GM23338 (cell line): ENCODE measurements around the gene CYP2W1.

Source experiments
- CREB1 ChIP-seq: fragments of 250-450 bp; sonication (Bioruptor Pico); IDR thresholded peaks from 2 replicates; pipeline ENCODE4 v1.5.0; 2020; ENCODE audit warnings: low read depth, mild to moderate bottlenecking, moderate library complexity
- CTCF ChIP-seq, 2 experiments: fragments of 200-600 bp in 1 of 2; sonication (generic) in 1 of 2; conservative IDR thresholded peaks; 2 replicates each; pipeline versions ENCODE4 v1.5.1 to v1.6.1; 2016 to 2017; ENCODE audit warnings: antibody characterized with exemption in 2 of 2, low read depth in 2 of 2, mild to moderate bottlenecking in 2 of 2, moderate library complexity in 1 of 2
- JUNB ChIP-seq: IDR thresholded peaks from one replicate; pipeline ENCODE4 v1.6.1; 2016; ENCODE audit warnings: antibody characterized with exemption; ENCODE audit not compliant: unreplicated experiment
- REST ChIP-seq: IDR thresholded peaks from one replicate; pipeline ENCODE4 v1.6.1; 2018; ENCODE audit warnings: antibody characterized with exemption; ENCODE audit not compliant: unreplicated experiment

- TF ChIP-seq CREB1 (no peak), REST (no peak), CTCF (conservative IDR thresholded peaks at IDR 0.05; ENCODE audit: low read depth in 2 of 2) (no peak), JUNB (no peak)
Measured at GRCh38 chr7:1007901-1008300, 24.9 kb downstream of the CYP2W1 start.
